ENCODE measurements around the gene KIAA0232. TPM values are rescaled to one million over a fixed set of nuclear protein-coding genes. Genes with fewer than 3 reads are reported as not detected.

KIAA0232 gene
- total and polyA plus RNA-seq, 2 of the 8 experiments (the other 6 are each of a cell fraction or from before 2014, with no cell fraction given) = 5.6 to 23.3 TPM

DNA sequence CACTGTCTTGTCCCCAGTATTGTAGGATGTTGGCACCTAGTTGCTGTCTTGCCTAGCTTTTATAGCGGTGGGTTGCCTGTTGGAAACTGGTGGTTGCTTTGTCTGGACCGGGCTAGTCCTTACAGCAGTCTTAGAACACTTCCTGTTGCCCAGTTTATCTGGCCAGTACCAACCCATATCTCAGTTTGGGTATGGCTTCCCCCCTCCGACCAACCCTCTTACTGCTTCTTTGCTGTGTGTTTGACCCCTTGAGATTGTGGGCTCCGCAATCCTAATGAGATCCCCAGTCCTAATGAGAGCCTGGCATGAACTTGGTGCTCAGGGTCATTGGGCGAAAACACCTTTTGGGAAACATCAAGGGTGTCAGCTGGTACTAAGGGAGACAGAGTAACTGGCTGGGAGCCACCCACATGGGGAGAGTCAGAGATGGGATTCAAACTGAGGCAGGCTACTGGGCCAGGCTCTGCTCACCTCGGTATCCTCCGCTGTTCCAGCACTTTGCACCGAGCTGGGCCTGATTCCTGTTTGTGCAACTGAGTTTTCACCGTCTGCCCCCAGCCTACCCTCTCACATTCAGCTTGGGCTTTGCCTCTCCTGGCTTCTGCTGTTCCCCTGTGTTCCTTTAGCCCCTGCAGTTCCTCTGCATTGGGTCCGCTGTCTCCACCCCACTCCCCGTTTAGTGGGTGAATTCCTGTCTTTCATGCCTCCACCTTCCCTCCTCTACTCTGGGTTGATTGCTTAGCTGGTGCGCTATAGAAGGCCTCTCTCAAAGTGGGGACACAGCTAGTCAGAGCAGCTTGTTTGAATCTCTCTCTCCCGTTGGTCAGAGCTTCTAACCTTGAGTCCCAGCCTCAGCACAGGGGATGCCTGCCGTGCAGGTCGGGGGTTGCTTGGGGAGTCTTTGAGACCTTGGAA lies 128.7 kb downstream of the KIAA0232 start:
- Histone ChIP-seq H3K23me2 (ENCODE audit: low read depth, low read length) (peaks cover 11% of the 10 kb centered on the region), H3K4ac (replicated peaks; ENCODE audit: insufficient read length, low read depth, low read length) (peak overlapping the region; percentile 57), H2AFZ (ENCODE audit: low read length) (no peak overlapping the region), H3K79me2 (ENCODE audit: control insufficient read depth in 1 of 2, insufficient read depth in 2 of 2, low read length in 2 of 2) (peaks cover 0 to 45% of the 10 kb centered on the region in 2 experiments; a peak in 2 of 4 replicates), H2BK120ac (replicated peaks; ENCODE audit: low read depth, low read length) (no peak overlapping the region), H3K4me2 (ENCODE audit: insufficient read depth in 1 of 2, low read depth in 2 of 2, low read length in 2 of 2) (peak overlapping the region; percentile 87 to 89), H2AK5ac (ENCODE audit: low read depth, low read length) (no peak overlapping the region), H3K23ac (ENCODE audit: insufficient read length) (no peak overlapping the region), H2BK12ac (ENCODE audit: low read depth, low read length) (peak overlapping the region; percentile 71; the same call in 1 of the 2 replicates), H3K56ac (replicated peaks; ENCODE audit: insufficient read length, low read depth, low read length) (no peak overlapping the region), H3K36me3 (ENCODE audit: control insufficient read depth in 2 of 4, insufficient read depth in 4 of 4, low read length in 3 of 4) (no peaks in the 10 kb centered on the region), H3K27me3 (replicated peaks in 1 of 4; ENCODE audit: control insufficient read depth in 3 of 4, extremely low read depth in 1 of 4, insufficient read depth in 3 of 4, low read length in 3 of 4) (peaks cover 0 to 14% (median 5%) of the 10 kb centered on the region in 4 experiments; a peak in 4 of 7 replicates), H4K20me1 (replicated peaks in 1 of 2; ENCODE audit: control insufficient read depth in 1 of 2, insufficient read depth in 2 of 2, low read length in 2 of 2) (peaks cover 10 to 17% of the 10 kb centered on the region in 2 experiments), H2BK15ac (ENCODE audit: low read length) (no peak overlapping the region), H3K27ac (ENCODE audit: low read depth, low read length) (no peak overlapping the region), H3K14ac (ENCODE audit: insufficient read length) (no peak overlapping the region), H4K8ac (ENCODE audit: extremely low read depth, insufficient read depth, low read length) (no peak overlapping the region; the same call in 1 of the 2 replicates), H3K9me3 (ENCODE audit: insufficient read depth in 2 of 2, low read depth in 1 of 2, low read length in 1 of 2) (no peaks in the 10 kb centered on the region), H2BK20ac (ENCODE audit: low read length) (no peak overlapping the region), H3K79me1 (ENCODE audit: low read depth, low read length) (peaks cover 14% of the 10 kb centered on the region), H3K4me1 (replicated peaks in 1 of 4; ENCODE audit: control insufficient read depth in 3 of 4, insufficient read depth in 4 of 4, low read length in 3 of 4) (peaks cover 3 to 25% (median 11%) of the 10 kb centered on the region in 4 experiments), H3K4me3 (ENCODE audit: extremely low read depth in 1 of 4, insufficient read depth in 2 of 4, low read depth in 3 of 4, low read length in 4 of 4) (peak overlapping the region; percentile 58 to 92 (median 75); a peak in 5 of 8 replicates), H2BK5ac (ENCODE audit: low read depth, low read length) (no peak overlapping the region), H3K18ac (ENCODE audit: extremely low read depth, low read length) (no peak overlapping the region), H4K91ac (replicated peaks; ENCODE audit: insufficient read length, low read length) (no peak overlapping the region), H4K5ac (ENCODE audit: insufficient read length, low read depth, low read length) (no peak overlapping the region), H3K9ac (replicated peaks in 1 of 4; ENCODE audit: extremely low read depth in 1 of 4, low read depth in 3 of 4, low read length in 3 of 4) (no peak overlapping the region)
- FAIRE-seq (no peak), DNase-seq (ENCODE audit: low read depth in 1 of 2, low spot score in 2 of 2) (no peak)
- WGBS, 2 experiments (ENCODE audit: extremely low coverage in 1 of 2, insufficient coverage in 1 of 2, insufficient read length in 1 of 2, insufficient replicate concordance in 2 of 2, low coverage in 1 of 2, low lambda C conversion rate in 2 of 2, missing lambda C conversion rate in 1 of 2) = 85% methylated on average over 14 of the region's 15 CpGs; no CpG with 5 or more reads in 1 of the 2 experiments
- POLR2A ChIA-PET (ENCODE audit: partially characterized antibody) = interaction anchor here (0.7 to 3.9 kb wide), 10 partner anchors 9 to 128 kb away, joined by 3 to 16 read pairs (median 4); no protein-coding TSS in a partner anchor
- CTCF ChIA-PET (ENCODE audit: partially characterized antibody) = interaction anchor here (0.7 to 9.7 kb wide), 20 partner anchors 9 to 192 kb away, joined by 3 to 56 read pairs (median 4); no protein-coding TSS in a partner anchor
- TF ChIP-seq KDM4A (IDR thresholded peaks at IDR 0.05; ENCODE audit: low read depth, low read length, severe bottlenecking) = no peak
- no peak for TF ChIP-seq TCF12 (IDR thresholded peaks at IDR 0.05; ENCODE audit: low read depth, low read length)
- TF ChIP-seq CTBP2 (IDR thresholded peaks at IDR 0.05; ENCODE audit: borderline replicate concordance, insufficient read depth, insufficient read length, low read length) = no peak
- no peak for TF ChIP-seq ZNF274 (IDR thresholded peaks at IDR 0.05; ENCODE audit: borderline replicate concordance, extremely low read depth, low read length)
- TF ChIP-seq SP2 (IDR thresholded peaks at IDR 0.05; ENCODE audit: low read length) = no peak
- TF ChIP-seq ASH2L (IDR thresholded peaks at IDR 0.05; ENCODE audit: low read length) = no peak
- no peak for TF ChIP-seq SIRT6 (IDR thresholded peaks at IDR 0.05; ENCODE audit: low read length)
- no peak for TF ChIP-seq CREB1 (IDR thresholded peaks at IDR 0.05)
- no peak for TF ChIP-seq GTF2F1 (IDR thresholded peaks at IDR 0.05; ENCODE audit: borderline replicate concordance, low read depth, low read length)
- no peak for TF ChIP-seq TAF1 (IDR thresholded peaks at IDR 0.05; ENCODE audit: low read depth, low read length)
- no peak for TF ChIP-seq CHD1 (IDR thresholded peaks at IDR 0.05; ENCODE audit: low read depth, low read length)
- TF ChIP-seq TBP (IDR thresholded peaks at IDR 0.05; ENCODE audit: low read depth, low read length) = no peak
- no peak for TF ChIP-seq YY1 (IDR thresholded peaks at IDR 0.05; ENCODE audit: low read depth, low read length)

All from H1 (cell line).